ENCODE results near the gene LMF2.

The LMF2 gene

GRCh38 chr22:50546326-50547262, 39.1 kb upstream of the LMF2 start:
- H3K27ac ChIP-seq (ENCODE audit: extremely low read depth, low read depth, low read length), result no peak overlapping the region
- TF ChIP-seq ZNF558 (tag by site-specific recombination; IDR thresholded peaks at IDR 0.05) (no peak), MYNN (tag by site-specific recombination; IDR thresholded peaks at IDR 0.05; ENCODE audit: borderline replicate concordance) (no peak), GLI2 (tag by site-specific recombination; IDR thresholded peaks at IDR 0.05; ENCODE audit: borderline replicate concordance, low read depth) (no peak), ZNF350 (tag by site-specific recombination; IDR thresholded peaks at IDR 0.05) (no peak), ZNF513 (tag by site-specific recombination; IDR thresholded peaks at IDR 0.05) (no peak), ZNF624 (tag by site-specific recombination; IDR thresholded peaks at IDR 0.05) (no peak), ZNF223 (tag by site-specific recombination; IDR thresholded peaks at IDR 0.05) (no peak), PRDM4 (tag by site-specific recombination; IDR thresholded peaks at IDR 0.05) (no peak), SETDB1 (IDR thresholded peaks at IDR 0.05; ENCODE audit: insufficient read length, low read length) (no peak), ZNF155 (tag by site-specific recombination; IDR thresholded peaks at IDR 0.05) (no peak), SP7 (tag by site-specific recombination; IDR thresholded peaks at IDR 0.05) (no peak), ZNF580 (tag by site-specific recombination; IDR thresholded peaks at IDR 0.05) (no peak), ZNF548 (tag by site-specific recombination; IDR thresholded peaks at IDR 0.05) (no peak), KLF7 (tag by site-specific recombination; IDR thresholded peaks at IDR 0.05; ENCODE audit: borderline replicate concordance) (no peak), ELK4 (IDR thresholded peaks at IDR 0.05; ENCODE audit: borderline replicate concordance, low read depth, low read length) (no peak), ZNF280C (tag by site-specific recombination; IDR thresholded peaks at IDR 0.05) (no peak), ZNF843 (tag by site-specific recombination; IDR thresholded peaks at IDR 0.05) (no peak), MZF1 (tag by site-specific recombination; IDR thresholded peaks at IDR 0.05; ENCODE audit: borderline replicate concordance) (no peak), ZNF280D (tag by site-specific recombination; IDR thresholded peaks at IDR 0.05) (no peak)
- ChIA-PET POLR2A (interaction anchor here (0.5 to 1.8 kb wide), 4 partner anchors 16 to 100 kb away, joined by 3 to 8 read pairs (median 4); partner anchors contain the start of genes CPT1B, SCO2 and SYCE3), CTCF (interaction anchor here (0.6 to 1.8 kb wide), 2 partner anchors 16 to 61 kb away, joined by 3 to 7 read pairs; partner anchors contain the start of gene SYCE3)
- H3K9me3 ChIP-seq (ENCODE audit: control insufficient read depth, insufficient read depth, low read depth, low read length), result no peaks in the 10 kb centered on the region
- no peaks in the 10 kb centered on the region for H3K4me1 ChIP-seq (ENCODE audit: control insufficient read depth, insufficient read depth, low read length)
- no peaks in the 10 kb centered on the region for H3K36me3 ChIP-seq (ENCODE audit: control insufficient read depth in 2 of 2, insufficient read depth in 1 of 2, low read length in 2 of 2)
- no peak overlapping the region for H3K4me3 ChIP-seq (ENCODE audit: low read depth, low read length)
